GM21717 (cell line): ENCODE measurements around the gene RAG1.

ENCODE experiments used
- ATAC-seq: cut with Tn5 transposase; IDR thresholded peaks from one replicate; pipeline ENCODE4 v1.9.1; 2021; ENCODE audit warnings: mild to moderate bottlenecking, moderate library complexity; ENCODE audit not compliant: unreplicated experiment

RAG1 gene

DNA sequence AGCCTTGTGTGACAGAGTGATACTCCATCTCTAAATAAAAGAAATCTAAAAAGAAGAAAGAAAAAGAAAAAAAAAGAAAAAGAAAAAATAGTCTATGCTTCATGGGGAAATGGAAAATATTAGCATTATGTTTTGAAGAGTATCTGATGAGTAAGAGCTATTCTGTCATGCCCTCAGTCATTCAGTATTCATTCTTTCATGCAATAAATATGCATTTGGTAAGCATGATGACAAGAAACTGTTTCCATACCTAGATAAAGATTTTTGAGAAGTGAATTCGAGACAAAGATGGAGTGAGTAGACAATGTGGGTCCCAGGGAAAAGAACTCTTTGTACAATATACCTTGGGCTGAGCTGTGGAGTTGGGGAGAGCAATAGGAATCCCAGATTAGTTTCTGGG is 20.3 kb downstream of the RAG1 start:
- no peak for ATAC-seq

DNA sequence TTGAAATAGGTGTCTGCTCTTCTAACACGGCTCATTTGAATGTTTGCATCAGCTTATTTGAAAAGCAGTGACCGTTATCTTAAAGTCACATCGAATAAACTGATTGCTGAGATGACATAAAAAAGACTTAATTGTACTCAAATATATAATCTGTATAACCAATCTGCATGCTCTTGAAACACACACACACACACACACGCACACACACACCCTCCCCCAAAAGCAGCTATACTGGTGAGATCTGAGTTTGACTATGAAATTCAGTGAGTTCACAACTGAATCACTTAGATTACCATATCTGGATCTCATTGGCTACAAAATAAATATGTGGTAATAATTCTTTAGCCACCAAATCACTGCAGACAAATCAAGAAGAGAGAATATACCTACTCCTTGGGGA is 22.7 kb downstream of the RAG1 start:
- ATAC-seq = no peak

DNA sequence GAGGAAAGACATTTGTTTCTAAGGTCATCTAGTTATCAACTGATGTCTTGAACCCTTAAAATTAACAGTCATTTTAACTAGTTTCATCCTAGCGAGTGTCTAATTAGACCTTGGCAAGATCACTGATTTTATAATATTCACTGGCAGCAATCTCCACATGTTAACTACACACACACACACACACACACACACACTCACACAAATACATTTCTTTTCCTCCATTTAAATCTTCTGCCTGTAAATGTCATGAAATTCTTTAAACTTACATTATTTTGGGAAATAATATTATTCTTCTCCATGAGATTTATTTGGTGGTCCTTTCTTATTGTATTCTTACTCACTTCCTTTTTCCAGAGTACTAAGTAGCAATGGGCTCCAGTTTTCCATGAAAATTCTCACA is 23.6 kb downstream of the RAG1 start:
- ATAC-seq = no peak

DNA sequence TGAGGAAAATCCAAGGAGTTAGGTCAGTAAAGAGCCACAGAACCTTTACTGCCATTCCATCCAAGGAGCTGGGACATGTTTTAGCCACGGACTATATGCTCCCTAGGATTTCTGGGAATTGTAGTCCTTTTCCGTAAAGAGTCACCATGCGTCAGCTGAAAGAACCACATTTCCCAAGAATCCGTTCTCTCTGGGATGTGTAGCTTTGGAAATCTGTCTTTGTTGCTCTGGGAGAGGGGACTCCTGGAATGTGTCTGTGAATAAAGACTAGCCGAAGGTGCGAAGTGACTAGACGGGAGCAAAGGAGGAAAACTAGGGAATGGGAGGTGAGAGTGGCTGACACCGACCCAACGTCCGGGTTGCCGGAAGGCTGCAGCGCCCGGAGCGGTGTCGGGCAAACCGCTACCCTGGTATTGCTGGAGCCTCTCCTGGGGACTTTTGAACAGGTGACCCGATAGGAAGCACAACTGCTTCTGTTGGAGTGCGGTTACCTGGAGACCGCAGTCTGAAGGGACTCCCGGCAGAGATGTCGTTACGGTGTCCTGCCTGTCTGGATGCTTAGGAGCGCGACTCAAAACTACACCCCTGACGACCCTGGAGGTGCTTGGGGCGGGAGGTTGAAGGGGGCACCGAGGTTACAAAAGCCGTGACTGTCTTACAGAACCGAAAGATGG is 26.6 kb downstream of the RAG1 start, which contains the start of gene IFTAP:
Gene IFTAP (plus strand): TSS at position 187 of the 674 bp plus-strand sequence. CDS start 15,602 bp downstream, outside the sequence.
- peak; percentile 90 for ATAC-seq

DNA sequence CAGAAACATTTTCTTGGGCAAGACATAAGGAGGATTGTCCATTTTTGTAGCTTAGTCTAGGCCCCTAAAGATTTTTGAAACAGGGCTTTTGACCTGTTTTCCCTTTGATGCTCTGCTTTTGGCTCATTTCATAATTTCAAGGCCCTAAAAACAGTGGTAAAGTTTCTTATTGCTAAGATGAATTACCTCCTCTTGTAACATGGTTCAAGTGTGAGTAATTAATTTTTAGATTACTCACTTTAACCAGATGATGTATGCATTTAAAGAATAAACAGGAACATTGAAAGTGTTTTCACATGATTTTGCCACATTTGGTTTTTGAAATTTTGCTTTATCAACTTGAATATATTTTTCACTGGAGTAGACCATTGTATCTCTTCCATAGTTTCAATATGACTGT is 29.1 kb downstream of the RAG1 start:
- no peak for ATAC-seq

DNA sequence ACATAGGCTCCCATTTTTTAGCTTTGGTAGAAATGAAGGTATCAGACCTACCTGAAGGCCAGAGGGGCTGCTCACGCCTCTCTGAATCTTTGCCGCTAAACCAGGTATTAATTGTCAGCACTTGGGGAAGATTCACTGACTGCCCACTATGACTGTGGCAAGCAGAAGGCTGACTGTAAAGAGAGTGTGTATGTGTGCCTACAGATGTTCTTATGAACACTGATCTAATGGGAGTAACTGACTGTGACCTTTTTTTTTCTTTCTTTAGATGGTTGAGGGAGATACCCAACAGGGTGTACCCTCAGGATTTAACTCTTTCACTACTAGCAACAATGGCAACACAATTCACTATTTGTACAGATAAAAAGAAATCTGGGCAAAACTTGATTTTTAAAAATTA is 30.2 kb downstream of the RAG1 start, which contains the start of gene RAG2:
Gene RAG2 (minus strand): TSS at position 186 of the 400 bp plus-strand sequence. CDS start 4,068 bp downstream, outside the sequence.
- no peak for ATAC-seq

DNA sequence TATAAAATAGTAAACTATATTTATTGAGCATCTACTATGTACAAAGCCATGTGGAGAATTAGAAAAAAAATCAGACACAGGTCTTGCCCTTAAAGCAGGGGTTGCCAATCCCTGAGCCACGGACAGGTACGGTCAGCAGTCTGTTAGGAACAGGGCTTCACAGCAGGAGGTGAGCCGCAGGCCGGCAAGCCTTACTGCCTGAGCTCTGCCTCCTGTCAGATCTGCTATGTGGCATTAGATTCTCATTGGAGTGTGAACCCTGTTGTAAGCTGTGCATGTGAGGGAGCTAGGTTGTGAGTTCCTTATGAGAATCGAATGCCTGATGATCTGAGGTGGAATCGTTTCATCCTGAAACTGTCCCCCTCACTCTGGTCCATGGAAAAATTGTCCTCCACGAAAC is 32.4 kb downstream of the RAG1 start:
- no peak for ATAC-seq

DNA sequence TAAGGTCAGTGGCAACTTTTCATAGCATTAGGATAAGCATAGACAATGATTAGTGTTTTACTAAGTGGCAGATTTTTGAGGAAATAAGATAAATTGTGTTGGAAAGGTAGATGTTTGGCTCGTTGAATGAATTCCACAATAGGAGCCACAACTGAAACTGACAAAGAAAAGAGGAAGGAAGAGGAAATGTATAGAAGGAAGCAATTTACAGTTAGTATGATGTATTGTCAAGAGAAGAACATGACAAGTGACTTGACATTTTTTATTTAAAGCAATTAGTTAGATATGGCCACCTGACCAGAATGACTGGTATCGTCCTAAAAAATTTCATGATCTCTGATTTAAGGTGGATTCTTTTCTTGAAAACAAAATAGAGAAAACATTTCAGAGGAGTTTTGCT is 33.3 kb downstream of the RAG1 start:
- ATAC-seq = no peak

DNA sequence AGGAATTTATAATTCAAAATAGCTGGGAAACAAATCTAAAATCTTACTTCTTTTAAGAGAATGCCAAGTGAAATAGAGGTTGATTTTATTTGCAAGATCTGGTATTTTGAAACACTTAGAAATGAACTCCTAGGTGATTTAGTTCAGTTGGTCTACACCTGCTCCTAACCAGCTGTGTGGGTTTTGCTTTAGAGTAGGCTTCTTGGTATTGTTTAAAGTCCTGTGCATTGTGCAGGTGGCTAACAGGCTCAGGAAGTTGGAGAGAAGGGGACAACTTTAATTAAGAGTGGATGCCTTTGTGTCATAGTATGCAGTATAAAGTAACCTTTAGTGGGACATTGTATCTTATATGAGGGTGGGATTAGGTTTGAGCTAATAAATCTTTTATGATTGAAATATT is 34.3 kb downstream of the RAG1 start:
- ATAC-seq = no peak

DNA sequence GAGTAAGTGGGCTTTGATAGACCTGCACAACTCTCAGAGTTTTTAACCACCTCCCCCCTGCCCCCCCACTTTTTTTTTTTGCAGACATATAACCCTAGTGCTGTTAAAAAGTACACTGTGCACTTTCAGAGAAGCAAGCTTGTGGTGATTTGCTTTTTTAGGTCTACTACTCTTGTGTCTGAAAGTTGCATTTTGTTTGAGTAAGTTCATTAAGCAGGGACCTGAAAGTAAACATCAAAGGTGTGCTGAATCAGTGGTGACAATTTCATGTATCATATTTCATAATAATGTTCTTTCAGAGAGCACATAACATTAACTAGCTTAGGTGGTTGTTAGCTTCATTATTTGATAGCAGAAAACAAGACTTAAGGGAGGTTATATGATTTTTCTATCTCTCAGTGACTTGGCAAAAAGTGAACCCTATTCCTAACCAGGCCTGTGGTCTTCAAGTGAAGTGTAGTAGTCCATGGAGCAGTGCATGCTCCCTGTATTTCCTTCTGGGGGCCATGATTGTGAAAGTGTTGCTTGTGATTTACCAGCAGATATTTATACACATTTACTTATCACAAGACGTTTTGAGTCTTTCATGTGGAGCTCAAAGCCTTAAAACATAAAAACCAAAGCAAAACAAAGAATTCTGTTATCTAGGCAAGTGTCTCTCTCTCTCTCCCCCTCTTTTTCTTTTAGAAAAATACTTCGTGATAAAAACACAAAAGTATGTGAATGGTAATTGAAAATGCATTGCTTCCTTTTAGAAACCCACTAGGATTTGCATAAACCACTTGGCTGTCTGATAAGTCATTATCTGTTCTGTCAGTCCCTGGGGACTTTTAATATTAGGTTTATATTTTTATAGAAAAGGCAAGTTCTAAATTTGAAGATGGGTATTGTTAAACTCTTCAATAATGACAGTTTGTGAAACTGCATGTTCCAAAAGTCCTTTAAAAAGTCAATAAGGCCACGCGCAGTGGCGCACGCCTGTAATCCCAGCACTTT is 37.7 kb downstream of the RAG1 start:
- peak; percentile 79 for ATAC-seq

DNA sequence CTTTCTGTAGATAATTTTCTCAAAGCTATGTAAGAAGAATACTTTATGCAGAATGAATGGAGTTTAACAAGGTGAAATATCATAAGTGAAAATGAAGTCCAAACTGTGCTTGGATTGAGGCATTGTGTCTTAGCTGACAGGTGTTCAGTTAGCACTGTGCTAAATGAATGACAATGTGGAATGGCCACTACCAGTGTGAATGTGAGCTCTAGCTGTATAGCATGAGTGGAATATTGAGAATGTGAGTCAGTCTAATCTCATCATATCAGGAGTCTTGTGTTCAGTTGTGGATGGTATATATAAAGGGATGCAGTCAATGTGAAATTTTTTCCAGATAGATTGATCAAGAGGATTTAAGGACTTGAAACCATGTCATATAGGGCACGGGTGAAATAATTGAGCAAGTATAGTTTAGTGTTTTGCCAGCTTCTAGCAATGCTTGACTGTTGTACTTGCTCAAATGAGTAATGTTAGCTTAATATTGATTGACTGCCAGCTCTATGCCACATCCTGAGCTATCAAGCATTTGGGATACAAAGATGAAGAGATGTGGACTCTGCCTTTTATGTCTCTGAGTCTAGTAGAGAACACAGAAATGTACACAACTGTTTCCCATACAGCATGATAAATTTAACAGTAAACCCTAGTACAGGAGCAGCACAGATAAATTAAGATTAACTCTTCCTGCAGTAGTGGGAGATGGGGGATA is 40.8 kb downstream of the RAG1 start:
- no peak for ATAC-seq

DNA sequence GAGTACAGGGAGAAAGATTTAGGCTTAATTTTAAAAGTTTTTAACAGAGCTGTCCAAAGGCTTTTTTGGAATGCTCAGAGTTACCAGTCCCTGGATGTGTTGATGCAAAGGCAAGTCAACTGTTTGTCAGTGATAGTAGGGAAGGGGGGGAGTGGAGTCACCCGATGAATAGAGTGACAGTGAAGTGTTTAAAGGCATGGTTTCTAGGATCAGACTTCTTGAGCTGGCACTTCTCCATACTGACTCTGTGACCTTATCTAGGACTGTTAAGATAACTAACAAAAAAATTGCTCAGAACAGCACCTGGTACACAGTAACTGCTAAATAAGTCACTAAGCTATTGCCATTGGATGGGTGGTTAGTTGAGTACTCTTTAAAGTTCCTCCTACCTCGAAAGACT is 41.6 kb downstream of the RAG1 start:
- no peak for ATAC-seq

DNA sequence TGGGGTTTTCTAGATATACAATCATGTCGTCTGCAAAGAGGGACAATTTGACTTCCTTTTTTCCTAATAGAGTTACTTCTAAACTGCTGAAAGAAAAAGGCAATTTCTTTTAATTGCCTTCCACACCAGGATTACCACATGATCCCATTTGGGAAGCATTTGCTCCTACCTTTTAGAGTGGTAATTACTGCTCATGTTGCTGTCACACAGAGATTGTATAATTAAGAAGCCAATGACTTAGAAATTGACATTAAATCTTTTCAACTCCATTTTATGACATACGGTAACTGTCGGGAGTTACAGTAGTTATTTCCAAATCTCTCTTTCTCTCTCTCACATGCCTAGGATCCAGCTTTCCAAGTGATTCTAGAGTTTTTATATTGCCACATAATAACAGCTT is 48.0 kb downstream of the RAG1 start:
- no peak for ATAC-seq

DNA sequence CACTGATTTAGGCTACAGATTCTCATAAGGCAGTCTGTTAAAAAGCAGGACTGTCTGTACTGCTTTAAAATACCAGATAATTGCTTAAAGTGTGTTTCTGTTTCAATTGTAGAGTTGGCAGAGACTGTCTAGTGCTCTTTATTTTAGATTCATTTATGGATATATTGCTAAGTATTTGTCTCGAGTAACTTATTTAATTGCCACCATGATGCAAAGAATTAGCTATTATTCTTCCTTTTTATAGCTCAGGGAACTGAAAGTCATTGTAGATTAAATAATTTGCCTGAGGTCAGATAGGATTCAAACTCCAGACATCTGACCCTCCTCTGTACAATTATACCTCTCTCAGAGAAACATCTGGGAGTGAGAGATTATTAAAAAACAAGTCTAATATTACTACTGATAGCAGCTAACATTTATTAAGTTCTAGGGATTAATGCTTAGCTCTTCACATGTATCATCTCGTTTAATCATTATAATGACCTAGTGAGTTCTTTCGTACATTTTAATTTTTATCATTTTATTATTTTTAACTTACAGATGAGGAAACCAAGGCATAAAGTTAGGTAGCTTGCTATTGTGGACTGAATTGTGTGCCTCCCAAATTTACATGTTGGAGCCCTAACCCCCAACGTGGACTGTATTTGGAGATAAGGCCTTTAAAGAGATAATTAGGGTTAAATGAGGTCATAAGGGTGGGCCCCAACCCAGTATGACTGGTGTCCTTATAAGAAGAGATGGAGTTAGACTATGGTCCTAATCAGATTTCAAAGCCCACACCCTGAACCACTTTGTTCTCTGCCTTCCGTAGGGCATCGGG is 49.9 kb downstream of the RAG1 start:
- no peak for ATAC-seq

DNA sequence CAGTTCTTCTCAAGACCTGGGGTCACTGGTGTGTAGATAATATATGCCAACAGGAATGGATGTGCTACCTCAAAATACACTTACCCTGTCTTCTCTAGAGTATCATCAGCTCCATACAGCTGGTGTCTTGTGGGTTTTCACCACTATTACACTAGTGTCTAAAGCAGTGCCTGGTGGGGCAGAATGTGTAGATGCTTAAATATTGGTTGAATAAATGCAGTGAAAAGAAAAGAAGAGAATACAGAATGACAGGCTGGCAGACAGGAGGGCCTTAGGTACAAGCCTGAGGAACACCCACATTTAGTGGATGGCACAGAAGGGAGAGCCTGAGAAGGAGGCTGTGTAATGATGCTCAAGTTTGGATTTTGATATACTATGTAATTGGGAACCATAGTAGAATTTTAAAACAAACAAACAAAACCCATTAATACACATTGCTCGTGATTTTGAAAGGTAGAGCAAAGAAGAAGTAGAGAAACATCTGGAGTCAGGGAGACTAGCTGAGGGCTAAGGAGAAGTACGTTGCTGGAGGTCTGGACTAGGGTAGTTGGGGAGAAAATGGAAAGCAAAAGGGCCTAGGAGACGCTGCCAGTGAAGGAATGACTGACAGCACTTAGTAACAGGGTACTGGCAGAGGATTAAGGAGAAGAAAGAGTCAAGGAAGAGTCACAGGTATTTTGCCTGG is 50.7 kb downstream of the RAG1 start:
- no peak for ATAC-seq

DNA sequence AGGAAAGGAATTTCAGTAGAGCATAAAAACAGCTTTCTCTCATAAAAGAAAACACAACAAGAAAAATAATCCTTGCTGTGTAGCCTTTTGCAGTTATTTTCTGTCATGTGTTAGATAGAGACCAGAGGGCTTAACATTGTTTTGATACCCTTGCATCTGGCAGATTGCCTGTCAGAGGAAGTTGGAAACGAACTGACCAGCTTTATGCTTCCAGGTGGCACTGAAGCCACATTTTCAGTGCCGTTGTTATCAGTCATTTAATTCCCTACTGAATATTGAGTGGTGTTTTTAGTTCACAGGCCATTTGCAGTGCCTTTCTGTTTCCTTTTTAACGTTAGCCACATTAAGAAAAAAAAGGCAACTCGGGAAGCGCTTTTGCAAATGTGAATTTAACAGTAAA is 51.7 kb downstream of the RAG1 start:
- ATAC-seq = no peak

DNA sequence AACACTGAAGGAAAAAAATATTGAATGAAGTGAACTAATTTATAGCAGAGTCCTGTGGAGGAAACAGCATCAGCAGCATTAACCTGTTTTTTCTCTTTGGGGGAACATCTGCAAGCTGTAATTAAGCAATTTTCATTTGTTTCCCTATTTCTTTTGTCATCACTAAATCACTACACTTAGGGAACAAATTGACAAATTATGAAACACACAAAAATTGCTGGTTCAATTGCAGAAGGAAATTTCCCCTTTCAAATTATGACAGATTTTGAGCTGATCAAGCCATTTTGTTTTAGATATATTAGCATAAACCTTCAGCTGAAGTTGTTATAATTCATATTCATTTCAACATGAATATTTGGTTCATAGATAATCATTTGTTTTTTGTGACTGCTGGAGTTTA is 52.4 kb downstream of the RAG1 start:
- no peak for ATAC-seq

DNA sequence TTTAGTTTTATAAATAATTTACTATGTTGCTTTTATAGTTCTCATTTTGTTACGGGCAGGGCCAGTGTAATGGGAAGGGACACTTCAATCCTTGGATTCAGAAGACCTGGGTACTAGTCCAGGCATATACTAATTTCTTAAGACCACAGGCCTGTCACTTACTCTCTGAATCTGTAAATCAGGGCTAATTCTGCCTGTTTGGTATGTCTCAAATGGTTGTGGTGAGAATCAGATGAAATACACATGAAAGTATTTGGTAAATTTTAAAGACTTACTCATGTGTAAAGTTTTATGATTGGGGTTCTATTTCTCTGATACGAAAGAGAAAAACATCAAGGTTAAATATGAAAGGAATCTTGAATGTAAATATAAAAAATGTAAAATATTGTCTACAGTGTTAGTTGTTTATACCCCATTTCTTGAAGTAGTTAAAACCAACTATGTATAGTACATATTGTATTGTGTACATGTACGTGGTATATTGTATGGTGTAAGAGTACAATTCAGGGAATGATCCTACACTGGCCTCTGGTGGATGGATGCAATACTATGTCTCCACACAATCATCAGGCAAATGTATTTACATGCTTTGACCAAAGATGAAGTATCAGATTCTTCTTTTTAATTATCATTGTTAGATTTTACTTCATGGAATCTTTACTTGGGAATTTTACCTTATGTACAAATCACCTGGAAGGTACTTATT is 54.8 kb downstream of the RAG1 start:
- ATAC-seq = peak; percentile 61

DNA sequence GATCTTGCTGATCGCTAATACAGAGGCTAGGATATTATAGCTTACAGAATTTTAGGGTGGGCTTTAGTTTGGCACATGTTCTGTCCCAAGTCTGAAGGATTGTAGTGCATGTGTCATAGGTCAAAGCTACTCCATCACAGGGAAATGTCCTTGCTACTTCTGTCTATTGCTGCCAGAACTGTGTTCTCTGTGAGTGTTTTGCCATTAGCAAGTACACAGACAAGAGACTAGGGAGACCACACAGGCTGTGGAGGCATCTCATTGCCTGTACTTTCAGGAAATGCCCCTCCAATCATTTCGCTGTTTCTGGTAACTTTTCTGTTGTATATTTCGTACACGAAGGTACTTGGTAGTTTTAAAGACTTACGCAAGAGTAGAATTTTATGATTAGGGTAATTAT is 55.7 kb downstream of the RAG1 start:
- ATAC-seq = no peak
